ENCODE measurements around the gene NFE2L2. TPM values are rescaled to one million over a fixed set of nuclear protein-coding genes. Genes with fewer than 3 reads are reported as not detected.

The NFE2L2 gene
- total and polyA plus RNA-seq, 9 of the 15 experiments (the other 6 are each of a cell fraction or from before 2014, with no cell fraction given), result 29.3 to 120 (median 59.3) TPM

GRCh38 chr2:177242121-177242987 is 22.2 kb downstream of the NFE2L2 start (continued):
- TF ChIP-seq ZNF347 (CRISPR knock-in tag; IDR thresholded peaks at IDR 0.05; ENCODE audit: low read depth) (no peak), BACH1 (tag; IDR thresholded peaks at IDR 0.05) (peak; percentile 83), LEF1 (IDR thresholded peaks at IDR 0.05) (peak; percentile 77), TSHZ1 (CRISPR knock-in tag; IDR thresholded peaks at IDR 0.05) (no peak), SIN3A (IDR thresholded peaks at IDR 0.05; ENCODE audit: borderline replicate concordance in 2 of 2, control insufficient read depth in 1 of 2, low read depth in 2 of 2, low read length in 2 of 2) (0 out of 4 replicates have a peak, but pooled peaks of 1 of the 2 experiments have one; percentile 21), CTCFL (IDR thresholded peaks at IDR 0.05; ENCODE audit: borderline replicate concordance, insufficient read depth, low read depth, low read length, poor library complexity, severe bottlenecking) (no peak), SMC3 (conservative IDR thresholded peaks at IDR 0.05; ENCODE audit: insufficient read depth, low read depth, low read length) (no peak), REST (IDR thresholded peaks at IDR 0.05; ENCODE audit: borderline replicate concordance) (no peak), REST (CRISPR knock-in tag; IDR thresholded peaks at IDR 0.05; ENCODE audit: low read depth) (no peak), FOXJ3 (CRISPR knock-in tag; IDR thresholded peaks at IDR 0.05) (no peak; the same call in 1 of the 2 replicates)

Measured in K562 (cell line).